GM18507 (cell line): ENCODE results near the gene GAS5.
"Not testable (repeated sequence)": the region's sequence is repeated elsewhere in the genome, so short reads cannot be mapped to it uniquely, and the experiment has no call there.

Experiments used
- DNase-seq: peaks from one replicate; pipeline ENCODE4 v3.0.0; 2011; ENCODE audit warnings: low read depth; ENCODE audit not compliant: insufficient read length; ENCODE audit errors: extremely low spot score
- FAIRE-seq: peaks from 2 replicates; lab custom pipeline; 2011; peaks lifted over from hg19 to GRCh38; lab: Jason Lieb, UNC

The GAS5 gene

DNA sequence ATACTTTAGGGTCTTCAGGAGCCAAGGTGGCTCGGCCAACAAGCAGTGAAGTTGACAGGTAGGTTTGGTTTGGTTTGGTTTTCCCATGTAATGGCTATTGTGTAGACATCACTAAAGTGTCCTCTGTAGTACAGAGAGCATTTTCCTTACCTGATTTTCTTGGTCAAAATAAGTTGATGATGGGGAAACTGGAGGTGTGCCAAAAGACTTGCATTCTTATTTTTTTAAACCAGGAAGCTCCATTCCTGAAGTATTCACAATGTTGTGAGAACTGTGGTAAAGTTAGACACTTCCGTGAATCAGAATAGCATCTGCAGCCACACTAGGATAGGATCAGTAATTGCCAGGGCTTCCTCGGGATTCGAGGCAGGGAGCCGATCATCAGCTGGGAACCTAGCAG, 3.3 kb upstream of the GAS5 start:
- DNase-seq: no peak
- no peak for FAIRE-seq

GRCh38 chr1:173870252-173871075, 2.7 kb upstream of the GAS5 start:
- peak; percentile 57 for FAIRE-seq
- peak; percentile 25 for DNase-seq

GRCh38 chr1:173869021-173869359, 1.2 kb upstream of the GAS5 start:
- no peak for FAIRE-seq

DNA sequence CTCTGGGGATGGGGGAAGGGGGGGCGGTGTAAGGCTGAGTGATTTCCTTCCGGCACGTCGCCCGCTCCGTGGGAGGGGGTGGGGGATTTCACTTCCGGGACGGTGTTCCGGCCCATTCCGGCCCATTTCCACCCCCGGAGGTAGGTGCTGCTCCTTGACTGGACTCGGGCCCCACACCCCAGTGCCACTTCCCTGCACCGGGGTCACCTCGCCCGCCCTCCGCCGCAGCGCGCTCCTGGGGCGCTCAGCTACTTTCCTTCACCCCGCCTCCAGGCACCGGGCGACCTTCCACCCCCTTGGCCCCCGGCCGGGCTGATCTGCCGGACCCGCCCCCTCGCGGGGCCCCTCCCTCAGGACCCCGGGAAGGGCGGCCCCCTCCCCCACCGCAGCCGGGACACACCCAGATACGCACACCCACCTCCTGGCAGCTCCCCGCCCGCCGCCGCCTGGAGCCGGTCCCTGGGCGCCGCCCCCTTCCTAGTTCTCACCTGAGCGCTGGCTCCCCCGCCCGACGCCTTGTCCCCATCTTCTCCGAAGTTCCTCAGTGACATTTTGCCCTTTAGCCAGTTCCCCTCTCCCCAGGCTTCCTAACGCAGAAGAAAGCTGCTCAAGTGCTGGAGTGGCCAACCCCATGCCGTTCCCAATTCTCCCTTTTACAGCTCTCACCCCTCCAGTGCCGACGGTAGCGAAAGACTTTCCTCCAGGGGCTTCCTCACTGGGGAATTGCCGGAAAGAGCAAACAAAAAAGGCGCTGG, 654 bp upstream of the GAS5 start, which contains the start of gene ZBTB37:
TSS of gene ZBTB37 (plus strand) at position 115 of the 755 bp plus-strand sequence. CDS start 1,846 bp downstream, outside the sequence.
- DNase-seq (peak; percentile 68), FAIRE-seq (no peak)

More at GRCh38 chr1:173869021-173869359, 1.2 kb upstream of the GAS5 start:
- DNase-seq: no peak

DNA sequence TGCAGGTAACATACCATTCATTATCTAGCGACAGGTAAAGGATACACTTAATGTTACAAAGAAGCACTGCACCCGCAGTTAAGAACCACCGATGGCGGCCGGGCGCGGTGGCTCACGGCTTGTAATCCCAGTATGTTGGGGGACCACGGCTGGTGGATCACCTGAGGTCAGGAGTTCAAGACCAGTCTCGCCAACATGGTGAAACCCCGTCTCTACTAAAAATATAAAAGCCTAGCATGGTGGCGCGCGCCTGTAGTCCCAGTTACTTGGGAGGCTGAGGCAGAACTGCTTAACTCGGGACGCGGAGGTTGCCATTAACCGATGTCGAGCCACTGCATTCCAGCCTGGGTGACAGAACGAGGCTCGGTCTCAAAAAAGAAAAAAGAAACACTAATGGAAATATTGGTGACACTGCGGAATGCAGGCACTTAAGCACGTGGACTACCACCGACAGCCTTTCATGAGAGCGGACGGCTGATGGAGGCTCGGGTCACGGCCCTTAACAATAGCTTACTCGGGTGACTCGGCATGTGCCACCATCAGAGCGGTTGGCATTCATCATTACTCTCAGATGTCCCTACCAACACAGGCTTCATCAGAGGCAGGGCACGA, 542 bp downstream of the GAS5 start:
- FAIRE-seq (peak; percentile 12), DNase-seq (no peak)

- no peak for DNase-seq
- FAIRE-seq: peak; percentile 50
These were observed 1.2 kb downstream of the GAS5 start for GRCh38 chr1:173866413-173867115.

- DNase-seq (no peak), FAIRE-seq (no peak)
These were observed 2.2 kb downstream of the GAS5 start for GRCh38 chr1:173865468-173866164.

GRCh38 chr1:173864179-173864867, 3.5 kb downstream of the GAS5 start:
- FAIRE-seq: no peak
- DNase-seq: no peak

GRCh38 chr1:173863224-173864161, 4.3 kb downstream of the GAS5 start:
- FAIRE-seq: no peak
- no peak for DNase-seq

- FAIRE-seq (no peak), DNase-seq (no peak)
These were observed 5.0 kb downstream of the GAS5 start for GRCh38 chr1:173862769-173863223.

DNA sequence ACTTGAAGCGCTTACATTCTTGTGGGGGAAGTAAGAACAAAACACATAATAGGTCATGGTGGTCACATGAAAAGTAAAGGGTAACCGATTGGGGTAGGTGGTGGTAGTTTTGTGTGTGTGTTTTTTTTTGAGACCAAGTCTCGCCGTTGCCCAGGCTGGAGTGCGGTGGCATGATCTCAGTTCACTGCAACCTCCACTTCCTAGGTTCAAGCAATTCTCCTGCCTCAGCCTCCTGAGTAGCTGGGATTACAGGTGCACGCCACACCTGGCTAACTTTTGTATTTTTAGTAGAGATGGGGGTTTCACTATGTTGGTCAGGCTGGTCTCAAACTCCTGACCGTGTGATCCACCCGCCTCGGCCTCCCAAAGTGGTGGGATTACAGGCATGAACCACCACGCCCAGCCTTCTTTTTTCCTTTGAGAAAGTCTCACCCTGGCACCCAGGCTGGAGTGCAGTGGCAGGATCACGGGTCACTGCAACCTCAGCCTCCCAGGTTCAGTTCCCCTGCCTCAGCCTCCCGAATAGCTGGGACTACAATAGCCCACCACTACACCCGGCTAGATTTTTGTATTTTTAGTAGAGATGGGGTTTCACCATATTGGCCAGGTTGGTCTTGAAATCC, 5.5 kb downstream of the GAS5 start:
- not testable (repeated sequence) for DNase-seq, FAIRE-seq

- DNase-seq: no peak
- FAIRE-seq: no peak
These were observed 6.1 kb downstream of the GAS5 start for GRCh38 chr1:173861731-173862145.

- DNase-seq (no peak), FAIRE-seq (no peak)
These were observed 7.7 kb downstream of the GAS5 start for GRCh38 chr1:173860065-173860464.

GRCh38 chr1:173859547-173859946, 8.2 kb downstream of the GAS5 start:
- FAIRE-seq, DNase-seq: not testable (repeated sequence)

DNA sequence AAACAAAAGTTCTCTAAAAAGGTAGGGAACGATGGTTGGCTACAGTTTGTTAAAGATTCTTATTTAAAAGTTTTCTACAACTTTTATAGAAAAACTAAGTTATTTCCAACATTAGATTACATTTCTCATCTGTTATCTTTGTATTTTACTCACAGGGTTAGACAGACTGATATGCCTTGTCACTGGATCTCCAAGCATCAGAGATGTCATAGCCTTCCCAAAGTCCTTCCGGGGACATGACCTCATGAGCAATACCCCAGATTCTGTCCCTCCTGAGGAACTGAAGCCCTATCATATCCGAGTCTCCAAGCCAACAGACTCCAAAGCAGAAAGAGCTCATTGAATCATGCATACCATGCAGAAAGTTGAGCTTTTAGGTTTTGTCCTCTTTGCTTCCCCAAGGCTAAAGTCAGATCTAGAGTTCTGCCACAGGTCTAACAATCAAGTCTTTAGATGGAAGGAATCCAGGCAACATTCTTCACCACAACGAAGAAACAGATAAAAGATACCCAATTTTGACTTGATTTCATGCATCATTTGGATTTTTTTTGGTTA, 10.3 kb downstream of the GAS5 start:
- no peak for FAIRE-seq
- no peak for DNase-seq

GRCh38 chr1:173856903-173857302, 10.9 kb downstream of the GAS5 start:
- no peak for FAIRE-seq

GRCh38 chr1:173856014-173856413, 11.8 kb downstream of the GAS5 start:
- DNase-seq (no peak), FAIRE-seq (no peak)

More at GRCh38 chr1:173856903-173857302, 10.9 kb downstream of the GAS5 start:
- DNase-seq: no peak
